22Rv1 (cell line): ENCODE results near the gene CCDC91.

Experiments
- ZFX ChIP-seq: fragments of 450-650 bp; IDR thresholded peaks from 2 replicates; pipeline ENCODE4 v1.6.1; 2017; ENCODE audit warnings: antibody characterized with exemption, borderline replicate concordance
- TF ChIP-seq, protein P1 (sequence below): fragments of 450-650 bp; IDR thresholded peaks from 2 replicates; pipeline ENCODE4 v1.5.1; 2017; ENCODE audit warnings: mild to moderate bottlenecking

GRCh38 chr12:28527631-28528249, 337.5 kb downstream of the CCDC91 start:
- TF ChIP-seq, protein P1, sequence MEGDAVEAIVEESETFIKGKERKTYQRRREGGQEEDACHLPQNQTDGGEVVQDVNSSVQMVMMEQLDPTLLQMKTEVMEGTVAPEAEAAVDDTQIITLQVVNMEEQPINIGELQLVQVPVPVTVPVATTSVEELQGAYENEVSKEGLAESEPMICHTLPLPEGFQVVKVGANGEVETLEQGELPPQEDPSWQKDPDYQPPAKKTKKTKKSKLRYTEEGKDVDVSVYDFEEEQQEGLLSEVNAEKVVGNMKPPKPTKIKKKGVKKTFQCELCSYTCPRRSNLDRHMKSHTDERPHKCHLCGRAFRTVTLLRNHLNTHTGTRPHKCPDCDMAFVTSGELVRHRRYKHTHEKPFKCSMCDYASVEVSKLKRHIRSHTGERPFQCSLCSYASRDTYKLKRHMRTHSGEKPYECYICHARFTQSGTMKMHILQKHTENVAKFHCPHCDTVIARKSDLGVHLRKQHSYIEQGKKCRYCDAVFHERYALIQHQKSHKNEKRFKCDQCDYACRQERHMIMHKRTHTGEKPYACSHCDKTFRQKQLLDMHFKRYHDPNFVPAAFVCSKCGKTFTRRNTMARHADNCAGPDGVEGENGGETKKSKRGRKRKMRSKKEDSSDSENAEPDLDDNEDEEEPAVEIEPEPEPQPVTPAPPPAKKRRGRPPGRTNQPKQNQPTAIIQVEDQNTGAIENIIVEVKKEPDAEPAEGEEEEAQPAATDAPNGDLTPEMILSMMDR: no peak
- no peak for TF ChIP-seq ZFX
